ENCODE data around the gene TTC8.
A peak's percentile ranks its signal among the peaks of the same experiment; 100 is the strongest.
"Not testable (repeated sequence)": the region's sequence is repeated elsewhere in the genome, so short reads cannot be mapped to it uniquely, and the experiment has no call there.

The TTC8 gene

GRCh38 chr14:88785911-88786310 is 38.5 kb upstream of the TTC8 start:
- ChIA-PET CTCF (interaction anchor here (0.7 kb wide), 1 partner anchor 211 kb away, joined by 3 read pairs; no protein-coding TSS in a partner anchor), POLR2A (no interaction called here)
- no peak overlapping the region for H3K27ac ChIP-seq (ENCODE audit: extremely low read depth, low read depth, low read length)
- no peaks in the 10 kb centered on the region for H3K36me3 ChIP-seq (ENCODE audit: control insufficient read depth in 2 of 2, insufficient read depth in 1 of 2, low read length in 2 of 2)
- H3K4me3 ChIP-seq (ENCODE audit: low read depth, low read length) = no peak overlapping the region
- peaks cover 11% of the 10 kb centered on the region for H3K4me1 ChIP-seq (ENCODE audit: control insufficient read depth, insufficient read depth, low read length)
- peaks cover 2% of the 10 kb centered on the region; the same call in 1 of the 2 replicates for H3K9me3 ChIP-seq (ENCODE audit: control insufficient read depth, insufficient read depth, low read depth, low read length)
- TF ChIP-seq ZNF521 (tag by site-specific recombination; IDR thresholded peaks at IDR 0.05) = no peak
- TF ChIP-seq YY2 (tag by site-specific recombination; IDR thresholded peaks at IDR 0.05) = no peak
- no peak for TF ChIP-seq ZNF433 (tag by site-specific recombination; IDR thresholded peaks at IDR 0.05; ENCODE audit: low read depth)
- TF ChIP-seq SP2 (tag by site-specific recombination; IDR thresholded peaks at IDR 0.05) = no peak
- TF ChIP-seq PRDM2 (tag by site-specific recombination; IDR thresholded peaks at IDR 0.05; ENCODE audit: borderline replicate concordance) = no peak
- TF ChIP-seq ZNF830 (tag by site-specific recombination; IDR thresholded peaks at IDR 0.05; ENCODE audit: low read depth) = no peak
- TF ChIP-seq KLF10 (tag by site-specific recombination; IDR thresholded peaks at IDR 0.05) = no peak
- no peak for TF ChIP-seq ZNF362 (tag by site-specific recombination; IDR thresholded peaks at IDR 0.05)
- TF ChIP-seq RBAK (tag by site-specific recombination; IDR thresholded peaks at IDR 0.05) = no peak
- TF ChIP-seq REST (tag by site-specific recombination; IDR thresholded peaks at IDR 0.05) = no peak
- no peak for TF ChIP-seq PRDM4 (tag by site-specific recombination; IDR thresholded peaks at IDR 0.05)

GRCh38 chr14:88786715-88787114 is 37.7 kb upstream of the TTC8 start:
- Histone ChIP-seq H3K27ac (ENCODE audit: extremely low read depth, low read depth, low read length) (no peak overlapping the region), H3K4me3 (ENCODE audit: low read depth, low read length) (no peak overlapping the region), H3K36me3 (ENCODE audit: control insufficient read depth in 2 of 2, insufficient read depth in 1 of 2, low read length in 2 of 2) (no peaks in the 10 kb centered on the region), H3K9me3 (ENCODE audit: control insufficient read depth, insufficient read depth, low read depth, low read length) (peaks cover 2% of the 10 kb centered on the region; the same call in 1 of the 2 replicates), H3K4me1 (ENCODE audit: control insufficient read depth, insufficient read depth, low read length) (peaks cover 13% of the 10 kb centered on the region)
- peak; percentile 39; the same call in 1 of the 2 replicates for TF ChIP-seq ZNF677 (tag by site-specific recombination; IDR thresholded peaks at IDR 0.05)
- no peak for TF ChIP-seq ZEB2 (tag by site-specific recombination; IDR thresholded peaks at IDR 0.05)
- ChIA-PET POLR2A (no interaction called here), CTCF (no interaction called here)

- H3K27ac ChIP-seq (ENCODE audit: extremely low read depth, low read depth, low read length); H3K9me3 ChIP-seq (ENCODE audit: control insufficient read depth, insufficient read depth, low read depth, low read length); POLR2A ChIA-PET; H3K36me3 ChIP-seq (ENCODE audit: control insufficient read depth in 2 of 2, insufficient read depth in 1 of 2, low read length in 2 of 2); H3K4me3 ChIP-seq (ENCODE audit: low read depth, low read length): not testable (repeated sequence)
- H3K4me1 ChIP-seq (ENCODE audit: control insufficient read depth, insufficient read depth, low read length) = peaks cover 16% of the 10 kb centered on the region
- CTCF ChIA-PET = interaction anchor here (0.6 kb wide), 2 partner anchors 251 to 636 kb away, joined by 3 to 8 read pairs; no protein-coding TSS in a partner anchor
Measured at GRCh38 chr14:88789573-88789972, 34.9 kb upstream of the TTC8 start.

All from HEK293 (cell line).